ENCODE data around the gene PPIL1. TPM values are rescaled to one million over a fixed set of nuclear protein-coding genes. Genes with fewer than 3 reads are reported as not detected.

PPIL1 gene
- total RNA-seq, 4 donors from 2014 or later, result 13.5 to 28.5 (median 24.0) TPM

DNA sequence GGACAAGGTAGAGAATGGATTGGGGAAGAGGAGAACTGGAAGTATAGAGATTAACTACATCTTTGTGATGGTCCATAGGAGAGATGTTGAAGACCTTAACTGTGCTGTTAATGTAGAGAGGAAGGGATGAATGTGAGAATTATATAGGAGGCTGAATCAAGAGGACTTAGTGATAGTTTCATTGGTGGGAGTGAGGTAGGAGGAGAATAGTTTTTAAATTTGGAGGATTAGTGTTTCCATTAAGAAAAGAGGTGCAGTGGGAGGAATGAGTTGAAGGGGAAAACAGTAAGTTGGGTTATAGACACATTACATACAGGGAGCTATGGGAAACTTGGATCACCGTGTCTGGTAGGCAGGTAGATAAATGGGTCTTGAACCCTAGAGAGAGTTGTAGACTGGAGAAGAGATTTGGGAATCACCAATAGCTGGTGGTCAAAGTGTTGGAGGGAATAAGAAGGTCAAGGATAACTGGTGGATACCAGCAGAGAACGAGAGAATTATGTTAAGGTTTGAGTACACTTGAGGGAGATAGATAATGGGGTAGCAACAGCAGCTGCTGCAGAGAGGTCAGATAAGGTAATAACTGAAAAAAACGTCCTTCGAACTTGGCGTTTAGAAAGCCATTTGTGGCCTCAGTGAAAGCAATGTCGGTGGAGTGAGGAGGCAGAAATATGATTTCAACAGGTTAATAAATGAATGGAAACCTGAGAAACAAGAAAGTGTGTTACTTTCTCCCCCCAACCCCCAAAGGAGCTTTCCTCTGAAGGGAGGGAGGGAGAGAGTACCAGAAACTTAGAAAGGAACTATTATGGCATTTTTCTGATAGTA, 14.3 kb upstream of the PPIL1 start:
- Histone ChIP-seq H3K4me3 (no peak overlapping the region), H3K9me3 (no peaks in the 10 kb centered on the region), H3K36me3 (peaks cover 0 to 11% of the 10 kb centered on the region in 2 donors), H3K27ac (peak overlapping the region in 1 of 4 donors; percentile 1), H3K27me3 (no peaks in the 10 kb centered on the region), H3K4me1 (peaks cover 0 to 55% (median 12%) of the 10 kb centered on the region in 3 donors)
- 30 to 66% methylated on average over 6 of the region's 6 CpGs for WGBS, 2 donors (ENCODE audit: low coverage in 1 of 2)
- ATAC-seq, result no peak
- TF ChIP-seq, protein P1, sequence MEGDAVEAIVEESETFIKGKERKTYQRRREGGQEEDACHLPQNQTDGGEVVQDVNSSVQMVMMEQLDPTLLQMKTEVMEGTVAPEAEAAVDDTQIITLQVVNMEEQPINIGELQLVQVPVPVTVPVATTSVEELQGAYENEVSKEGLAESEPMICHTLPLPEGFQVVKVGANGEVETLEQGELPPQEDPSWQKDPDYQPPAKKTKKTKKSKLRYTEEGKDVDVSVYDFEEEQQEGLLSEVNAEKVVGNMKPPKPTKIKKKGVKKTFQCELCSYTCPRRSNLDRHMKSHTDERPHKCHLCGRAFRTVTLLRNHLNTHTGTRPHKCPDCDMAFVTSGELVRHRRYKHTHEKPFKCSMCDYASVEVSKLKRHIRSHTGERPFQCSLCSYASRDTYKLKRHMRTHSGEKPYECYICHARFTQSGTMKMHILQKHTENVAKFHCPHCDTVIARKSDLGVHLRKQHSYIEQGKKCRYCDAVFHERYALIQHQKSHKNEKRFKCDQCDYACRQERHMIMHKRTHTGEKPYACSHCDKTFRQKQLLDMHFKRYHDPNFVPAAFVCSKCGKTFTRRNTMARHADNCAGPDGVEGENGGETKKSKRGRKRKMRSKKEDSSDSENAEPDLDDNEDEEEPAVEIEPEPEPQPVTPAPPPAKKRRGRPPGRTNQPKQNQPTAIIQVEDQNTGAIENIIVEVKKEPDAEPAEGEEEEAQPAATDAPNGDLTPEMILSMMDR (IDR thresholded peaks at IDR 0.05), result no peak
- TF ChIP-seq POLR2A (IDR thresholded peaks at IDR 0.05) (no peak), POLR2AphosphoS5 (IDR thresholded peaks at IDR 0.05) (no peak), EP300 (IDR thresholded peaks at IDR 0.05) (no peak)

DNA sequence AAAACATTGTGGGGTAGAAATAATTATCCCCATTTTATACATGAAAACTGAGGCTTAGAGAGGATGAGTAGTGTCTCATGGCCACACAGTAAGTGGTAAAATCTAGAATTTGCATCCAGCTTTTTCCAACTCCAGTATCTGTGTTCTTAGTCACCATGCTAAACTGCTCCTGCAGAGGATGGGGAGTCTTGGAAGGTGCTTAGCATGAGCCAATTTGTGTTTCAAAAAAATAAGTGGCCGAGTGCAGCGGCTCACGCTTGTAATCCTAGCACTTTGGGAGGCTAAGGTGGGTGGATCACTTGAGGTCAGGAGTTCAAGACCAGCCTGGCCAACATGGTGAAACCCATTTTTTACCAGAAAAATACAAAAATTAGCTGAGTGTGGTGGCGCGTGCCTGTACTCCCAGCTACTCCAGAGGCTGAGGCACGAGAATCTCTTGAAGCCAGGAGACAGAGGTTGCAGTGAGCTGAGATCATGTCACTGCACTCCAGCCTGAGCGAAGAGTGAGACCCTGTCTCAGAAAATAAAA, 13.6 kb upstream of the PPIL1 start:
- peaks cover 0 to 11% of the 10 kb centered on the region in 2 donors for H3K36me3 ChIP-seq
- TF ChIP-seq EP300 (IDR thresholded peaks at IDR 0.05) (no peak), POLR2AphosphoS5 (IDR thresholded peaks at IDR 0.05) (no peak)
- WGBS, 2 donors (ENCODE audit: low coverage in 1 of 2), result 87 to 93% methylated on average over 5 to 6 of the region's 7 CpGs
- no peaks in the 10 kb centered on the region for H3K9me3 ChIP-seq
- peaks cover 0 to 49% (median 12%) of the 10 kb centered on the region in 3 donors for H3K4me1 ChIP-seq
- H3K27me3 ChIP-seq, result no peaks in the 10 kb centered on the region
- H3K27ac ChIP-seq, result no peak overlapping the region
- no peak for ATAC-seq
- H3K4me3 ChIP-seq, result no peak overlapping the region

DNA sequence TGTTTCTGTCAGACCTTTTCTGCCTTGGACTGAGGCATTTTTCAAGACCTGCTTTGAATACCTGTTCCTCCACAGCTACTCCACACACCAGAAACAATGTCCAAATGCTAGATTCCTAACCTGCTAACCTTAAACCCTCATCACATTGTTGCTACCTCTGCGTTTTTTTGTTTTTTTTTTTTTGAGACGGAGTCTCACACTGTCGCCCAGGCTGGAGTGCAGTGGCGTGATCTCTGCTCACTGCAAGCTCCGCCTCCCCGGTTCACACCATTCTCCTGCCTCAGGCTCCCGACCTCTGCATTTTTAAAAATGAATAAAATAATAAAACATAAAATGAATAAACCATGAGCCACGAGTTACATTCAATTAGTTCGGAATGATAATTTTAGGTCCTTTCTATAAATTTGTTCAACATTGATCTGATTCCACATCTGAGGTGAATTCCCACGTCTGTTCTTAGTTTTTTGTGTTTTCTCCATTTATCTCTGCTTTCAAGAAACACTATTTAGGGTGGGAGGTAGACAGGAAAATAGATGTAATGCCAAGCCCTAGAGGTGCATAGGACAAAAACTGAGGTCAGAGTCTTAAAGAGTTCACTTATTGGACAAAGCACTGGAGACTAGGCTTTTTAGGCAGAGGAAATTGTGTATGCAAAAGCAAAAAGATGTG, 12.5 kb upstream of the PPIL1 start:
- Histone ChIP-seq H3K36me3 (peaks cover 0 to 2% of the 10 kb centered on the region in 2 donors), H3K4me3 (peak overlapping the region in 1 of 2 donors; percentile 75), H3K27me3 (no peaks in the 10 kb centered on the region), H3K4me1 (peaks cover 0 to 49% (median 12%) of the 10 kb centered on the region in 3 donors), H3K9me3 (no peaks in the 10 kb centered on the region), H3K27ac (peak overlapping the region in 2 of 4 donors; percentile 88 to 89)
- 66 to 74% methylated on average over 7 to 10 of the region's 10 CpGs for WGBS, 2 donors (ENCODE audit: low coverage in 1 of 2)
- no peak for ATAC-seq
- TF ChIP-seq POLR2AphosphoS5 (IDR thresholded peaks at IDR 0.05) (no peak), EP300 (IDR thresholded peaks at IDR 0.05) (no peak), POLR2A (IDR thresholded peaks at IDR 0.05) (no peak)
- TF ChIP-seq, protein P1 (IDR thresholded peaks at IDR 0.05), result no peak

DNA sequence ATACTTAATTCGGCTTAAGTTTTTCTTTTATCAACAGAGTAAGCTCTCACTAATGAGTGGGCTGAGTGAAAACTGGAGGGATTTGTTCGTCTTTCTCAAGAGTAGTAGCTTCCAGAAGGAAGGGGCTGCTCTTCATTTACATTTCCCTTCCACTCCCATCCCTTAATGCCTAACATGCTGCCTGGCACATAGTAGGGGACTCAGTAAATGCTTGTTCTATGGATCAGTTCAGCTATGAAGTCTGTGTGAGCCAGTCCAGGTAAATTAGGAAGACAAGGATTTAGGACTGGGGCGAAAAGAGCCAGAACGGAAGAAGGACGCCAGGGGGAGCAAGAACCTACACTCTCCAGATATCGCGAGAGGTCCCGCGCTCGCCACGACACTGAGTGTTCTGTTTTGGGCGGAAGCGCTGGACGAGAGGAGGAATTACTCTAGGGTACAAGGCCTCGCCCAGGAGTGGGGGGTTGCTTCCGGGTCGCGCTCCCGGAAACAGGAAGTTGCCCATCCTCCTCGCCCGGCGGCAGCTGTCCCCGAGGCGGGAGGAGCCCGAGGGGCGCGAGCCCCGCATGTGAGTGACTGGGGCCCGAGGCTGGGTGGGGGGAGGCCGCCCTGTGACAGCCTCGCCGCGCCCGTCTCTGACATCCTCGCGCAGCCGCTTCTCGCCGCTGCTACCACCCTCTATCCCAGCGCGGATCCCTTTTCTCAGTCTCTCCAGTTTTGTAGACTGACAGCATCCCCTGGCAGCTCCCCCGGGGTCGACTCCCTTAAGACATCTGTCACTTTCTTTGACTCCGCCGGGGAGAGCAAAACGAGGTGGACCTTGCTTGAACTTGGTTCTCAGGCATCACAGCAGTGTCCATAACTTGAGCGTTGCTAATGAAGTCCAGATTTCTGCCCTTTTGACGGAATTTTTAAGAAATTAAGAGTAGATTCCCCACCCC, 11.1 kb upstream of the PPIL1 start, which contains the start of gene C6orf89:
C6orf89 (plus strand) TSS at position 492 of the 941 bp plus-strand sequence. CDS start 13,493 bp downstream, outside the sequence.
- ATAC-seq, result peak; percentile 100
- H3K36me3 ChIP-seq, result no peaks in the 10 kb centered on the region

More for the DNA sequence above, 11.1 kb upstream of the PPIL1 start, which contains the start of gene C6orf89:
- Histone ChIP-seq H3K9me3 (no peaks in the 10 kb centered on the region), H3K4me3 (peak within 1 kb of the TSS; percentile 75 to 93), H3K27ac (peak within 1 kb of the TSS; percentile 82 to 92 (median 88)), H3K4me1 (peaks cover 0 to 49% (median 12%) of the 10 kb centered on the region in 3 donors), H3K27me3 (no peaks in the 10 kb centered on the region)
- 3 to 5% methylated on average over 20 to 25 of the region's 48 CpGs for WGBS, 2 donors (ENCODE audit: low coverage in 1 of 2)
- peak; percentile 83 for TF ChIP-seq POLR2AphosphoS5 (IDR thresholded peaks at IDR 0.05)
- peak; percentile 73 to 87 for TF ChIP-seq POLR2A (IDR thresholded peaks at IDR 0.05)
- TF ChIP-seq, protein P1 (IDR thresholded peaks at IDR 0.05), result peak; percentile 81 to 96 (median 92)
- TF ChIP-seq EP300 (IDR thresholded peaks at IDR 0.05), result no peak
